Lower leg skin (tissue), 4 donors: ENCODE data around the gene EFTUD2. TPM values are rescaled to one million over a fixed set of nuclear protein-coding genes. Genes with fewer than 3 reads are reported as not detected.

Experiments used
- DNase-seq, 2 donors: peaks; one replicate each; pipeline ENCODE4 v3.0.0-alpha.2; 2019; ENCODE audit warnings: low spot score in 2 of 2
- H3K4me3 ChIP-seq: fragments of 200-600 bp; sonication (generic); 2 replicates; pipeline ENCODE4 v1.5.1; 2017; ENCODE audit warnings: mild to moderate bottlenecking, low read depth; ENCODE audit not compliant: poor library complexity, severe bottlenecking
- POLR2A ChIP-seq, 2 donors: fragments of 450-650 bp; IDR thresholded peaks; one replicate each; pipeline ENCODE4 v1.6.1; 2016 to 2017; ENCODE audit warnings: antibody characterized with exemption in 2 of 2, mild to moderate bottlenecking in 1 of 2, moderate library complexity in 1 of 2
- WGBS, 2 donors: methylation state at CpG; one replicate each; pipeline ENCODE4 v1.1.5; 2018; 5-methylcytosine and 5-hydroxymethylcytosine counted together
- intact Hi-C: fragments of 100-400 bp; cut with DNase I; formaldehyde crosslinking; loops from one replicate; pipeline ENCODE4 v1.15.0; 2023; ENCODE audit warnings: low total_unique reads
- total RNA-seq, 4 donors: library from RNA; depleted of rRNA; stranded (reverse); fragments of >200 nt; gene quantifications; one replicate each; pipeline ENCODE4 v1.1.0, GENCODE V29; 2016
- TF ChIP-seq, protein P1 (sequence below), 3 donors: fragments of 450-650 bp; IDR thresholded peaks; one replicate each; pipeline ENCODE4 v1.5.1; 2016; ENCODE audit warnings: antibody characterized with exemption in 3 of 3, mild to moderate bottlenecking in 3 of 3, moderate library complexity in 2 of 3

EFTUD2 gene
- total RNA-seq, 4 donors from 2014 or later = 45.0 to 69.2 (median 51.5) TPM

DNA sequence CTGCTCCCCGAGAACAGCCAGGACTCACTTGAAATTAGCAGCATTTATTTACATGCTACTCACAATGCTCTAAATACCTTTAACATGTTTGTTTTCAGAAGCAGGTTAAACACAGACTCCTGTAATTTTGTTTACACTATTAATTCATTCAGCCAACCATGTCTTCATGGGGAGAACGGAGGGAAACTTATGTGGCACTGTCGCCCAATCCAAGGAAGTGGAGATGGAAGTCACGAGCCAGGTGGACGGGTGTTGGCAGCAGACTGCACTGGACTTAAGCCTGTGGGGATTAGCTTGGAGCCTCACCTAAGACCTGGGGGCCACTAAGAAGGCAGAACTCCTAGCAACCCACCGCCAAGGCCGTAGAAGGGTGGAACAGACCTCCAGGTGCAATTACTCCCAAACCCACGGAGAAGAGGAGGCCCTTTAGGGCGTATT, 24.9 kb upstream of the EFTUD2 start:
- intact Hi-C loops = no loop called here
- 83 to 87% methylated on average over 9 of the region's 9 CpGs for WGBS, 2 donors
- TF ChIP-seq, protein P1, sequence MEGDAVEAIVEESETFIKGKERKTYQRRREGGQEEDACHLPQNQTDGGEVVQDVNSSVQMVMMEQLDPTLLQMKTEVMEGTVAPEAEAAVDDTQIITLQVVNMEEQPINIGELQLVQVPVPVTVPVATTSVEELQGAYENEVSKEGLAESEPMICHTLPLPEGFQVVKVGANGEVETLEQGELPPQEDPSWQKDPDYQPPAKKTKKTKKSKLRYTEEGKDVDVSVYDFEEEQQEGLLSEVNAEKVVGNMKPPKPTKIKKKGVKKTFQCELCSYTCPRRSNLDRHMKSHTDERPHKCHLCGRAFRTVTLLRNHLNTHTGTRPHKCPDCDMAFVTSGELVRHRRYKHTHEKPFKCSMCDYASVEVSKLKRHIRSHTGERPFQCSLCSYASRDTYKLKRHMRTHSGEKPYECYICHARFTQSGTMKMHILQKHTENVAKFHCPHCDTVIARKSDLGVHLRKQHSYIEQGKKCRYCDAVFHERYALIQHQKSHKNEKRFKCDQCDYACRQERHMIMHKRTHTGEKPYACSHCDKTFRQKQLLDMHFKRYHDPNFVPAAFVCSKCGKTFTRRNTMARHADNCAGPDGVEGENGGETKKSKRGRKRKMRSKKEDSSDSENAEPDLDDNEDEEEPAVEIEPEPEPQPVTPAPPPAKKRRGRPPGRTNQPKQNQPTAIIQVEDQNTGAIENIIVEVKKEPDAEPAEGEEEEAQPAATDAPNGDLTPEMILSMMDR (IDR thresholded peaks at IDR 0.05) = no peak
- TF ChIP-seq POLR2A (IDR thresholded peaks at IDR 0.05) = no peak
- no peak for DNase-seq
- no peak overlapping the region for H3K4me3 ChIP-seq

- H3K4me3 ChIP-seq = no peak overlapping the region
- WGBS, 2 donors = 80 to 87% methylated on average over 13 to 19 of the region's 19 CpGs
- intact Hi-C loops = no loop called here
- peak in 1 of 2 donors; percentile 73 for DNase-seq
- TF ChIP-seq POLR2A (IDR thresholded peaks at IDR 0.05) = no peak
- TF ChIP-seq, protein P1 (IDR thresholded peaks at IDR 0.05) = no peak
Observed at GRCh38 chr17:44922746-44923470, 23.7 kb upstream of the EFTUD2 start.

DNA sequence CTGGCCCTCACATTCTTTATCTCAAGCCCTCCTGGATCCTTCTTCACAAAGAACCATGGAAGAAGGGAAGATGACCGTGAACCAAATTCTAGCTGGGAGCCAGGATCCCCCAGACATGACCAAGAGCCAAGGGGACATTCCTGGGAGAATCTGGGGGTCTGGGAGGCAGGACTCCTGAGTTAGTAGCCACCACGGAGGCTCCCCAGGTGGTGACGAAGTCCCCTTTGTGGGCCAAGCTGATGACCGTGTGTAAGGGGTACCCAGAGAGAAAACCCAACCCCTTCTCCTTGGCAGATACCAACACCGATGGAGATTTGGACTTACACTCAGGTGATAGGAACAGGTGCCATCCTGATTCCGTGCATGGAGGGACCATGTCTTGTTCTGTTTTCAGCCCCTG, 22.9 kb upstream of the EFTUD2 start:
- intact Hi-C loops = no loop called here
- H3K4me3 ChIP-seq = no peak overlapping the region
- no peak for DNase-seq
- WGBS, 2 donors = 90 to 93% methylated on average over 6 of the region's 6 CpGs
- no peak for TF ChIP-seq POLR2A (IDR thresholded peaks at IDR 0.05)
- TF ChIP-seq, protein P1 (IDR thresholded peaks at IDR 0.05) = no peak

DNA sequence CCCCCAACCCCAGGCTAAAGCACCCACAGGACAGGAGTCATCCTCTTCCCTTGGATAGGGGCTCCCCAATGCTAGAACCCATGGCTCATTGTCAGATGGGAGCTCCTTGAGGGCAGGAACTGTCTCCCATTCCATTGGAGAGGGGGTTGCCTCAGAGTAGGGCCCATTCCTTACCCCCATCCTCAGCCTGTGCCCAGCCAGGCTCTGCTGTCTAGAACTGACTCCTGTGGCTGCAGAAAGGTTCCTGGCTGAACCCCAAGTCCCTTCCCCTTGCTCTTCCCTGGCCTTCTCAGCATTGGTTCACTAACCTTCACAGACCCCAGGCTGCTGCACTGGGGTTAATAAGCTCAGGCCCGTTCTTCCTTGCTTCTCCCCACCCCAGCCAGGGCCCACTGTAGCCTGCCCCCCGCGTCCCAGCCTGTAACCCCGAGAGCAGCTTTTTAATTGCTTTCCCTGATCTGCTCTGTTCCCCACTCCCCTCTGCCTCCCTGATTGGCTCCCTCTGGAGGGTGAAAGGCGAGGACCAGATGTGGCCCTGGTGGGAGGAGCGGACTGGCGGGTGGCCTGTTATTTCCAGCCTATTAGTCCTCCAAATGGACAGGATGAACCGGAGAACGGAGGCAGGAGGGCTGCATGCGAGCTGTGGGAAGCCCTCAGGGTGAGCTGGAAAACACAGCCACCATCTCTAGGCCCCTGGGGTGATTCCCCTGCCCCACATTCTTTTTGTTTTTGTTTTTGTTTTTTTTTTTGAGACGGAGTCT, 22.1 kb upstream of the EFTUD2 start:
- TF ChIP-seq POLR2A (IDR thresholded peaks at IDR 0.05) = no peak
- TF ChIP-seq, protein P1 (IDR thresholded peaks at IDR 0.05) = no peak
- intact Hi-C loops = no loop called here

DNA sequence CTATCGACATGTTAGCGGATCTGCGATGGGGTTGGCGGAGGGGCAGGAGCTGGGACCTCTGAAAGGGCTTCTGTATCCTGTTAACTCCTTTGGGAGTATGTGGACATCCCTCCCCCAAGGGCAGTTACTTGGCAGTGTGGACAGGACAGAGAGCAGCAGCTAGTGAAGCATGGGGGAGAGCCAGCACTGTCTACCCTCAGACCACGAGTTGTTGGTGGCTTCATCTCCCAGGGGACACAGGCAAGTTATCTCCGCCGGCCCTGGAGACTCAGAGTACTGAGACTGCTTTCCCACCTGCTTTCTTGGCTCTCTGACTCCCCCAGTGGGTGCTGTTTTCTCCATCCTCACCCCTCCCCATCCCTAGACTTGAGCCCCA, 21.3 kb upstream of the EFTUD2 start:
- intact Hi-C loops = no loop called here
- DNase-seq = peak in 1 of 2 donors; percentile 73

More for the DNA sequence above, 22.1 kb upstream of the EFTUD2 start:
- 69 to 82% methylated on average over 11 of the region's 11 CpGs for WGBS, 2 donors
- peak in 1 of 2 donors; percentile 64 for DNase-seq
- H3K4me3 ChIP-seq = no peak overlapping the region

More for the DNA sequence above, 21.3 kb upstream of the EFTUD2 start:
- no peak overlapping the region for H3K4me3 ChIP-seq
- TF ChIP-seq POLR2A (IDR thresholded peaks at IDR 0.05) = no peak
- TF ChIP-seq, protein P1 (IDR thresholded peaks at IDR 0.05) = no peak
- WGBS, 2 donors = 79 to 84% methylated on average over 7 of the region's 7 CpGs
